GM13977 (cell line): ENCODE measurements around the gene MN1.

Experiments
- DNase-seq: peaks from one replicate; pipeline ENCODE4 v3.0.0; 2012; ENCODE audit warnings: low spot score
- in situ Hi-C: fragments of 300-500 bp; cut with MboI; formaldehyde crosslinking; loops from one replicate; pipeline ENCODE4 v1.12.0; 2022; ENCODE audit warnings: low sequenced_read_pairs, low pct_unique_long_range_greater_than_20kb, mixed read lengths, inconsistent platforms; ENCODE audit not compliant: unreplicated experiment
- TF ChIP-seq, protein P1 (sequence below): IDR thresholded peaks from 2 replicates; pipeline ENCODE4 v1.5.1; 2012; ENCODE audit warnings: mild to moderate bottlenecking, control low read depth; ENCODE audit not compliant: insufficient read depth; ENCODE audit errors: extremely low read depth, missing control alignments

The MN1 gene

DNA sequence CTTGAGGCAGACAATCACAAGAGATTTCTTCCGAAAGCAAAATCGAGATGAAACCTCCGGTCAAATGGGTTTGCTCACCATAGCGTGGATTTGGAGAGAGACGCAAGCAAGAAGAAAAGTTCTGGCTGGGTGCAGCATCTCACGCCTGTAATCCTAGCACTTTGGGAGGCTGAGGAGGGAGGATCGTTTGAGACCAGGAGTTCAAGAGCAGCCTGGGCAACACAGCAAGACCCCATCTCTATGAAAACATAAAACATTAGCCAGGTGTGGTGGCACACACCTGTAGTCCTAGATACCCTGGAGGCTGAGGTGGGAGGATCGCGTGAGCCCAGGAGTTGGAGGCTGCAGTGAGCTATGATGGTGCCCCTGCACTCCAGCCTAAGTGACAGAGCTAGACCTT, 24.4 kb downstream of the MN1 start:
- in situ Hi-C loops: no loop called here
- TF ChIP-seq, protein P1, sequence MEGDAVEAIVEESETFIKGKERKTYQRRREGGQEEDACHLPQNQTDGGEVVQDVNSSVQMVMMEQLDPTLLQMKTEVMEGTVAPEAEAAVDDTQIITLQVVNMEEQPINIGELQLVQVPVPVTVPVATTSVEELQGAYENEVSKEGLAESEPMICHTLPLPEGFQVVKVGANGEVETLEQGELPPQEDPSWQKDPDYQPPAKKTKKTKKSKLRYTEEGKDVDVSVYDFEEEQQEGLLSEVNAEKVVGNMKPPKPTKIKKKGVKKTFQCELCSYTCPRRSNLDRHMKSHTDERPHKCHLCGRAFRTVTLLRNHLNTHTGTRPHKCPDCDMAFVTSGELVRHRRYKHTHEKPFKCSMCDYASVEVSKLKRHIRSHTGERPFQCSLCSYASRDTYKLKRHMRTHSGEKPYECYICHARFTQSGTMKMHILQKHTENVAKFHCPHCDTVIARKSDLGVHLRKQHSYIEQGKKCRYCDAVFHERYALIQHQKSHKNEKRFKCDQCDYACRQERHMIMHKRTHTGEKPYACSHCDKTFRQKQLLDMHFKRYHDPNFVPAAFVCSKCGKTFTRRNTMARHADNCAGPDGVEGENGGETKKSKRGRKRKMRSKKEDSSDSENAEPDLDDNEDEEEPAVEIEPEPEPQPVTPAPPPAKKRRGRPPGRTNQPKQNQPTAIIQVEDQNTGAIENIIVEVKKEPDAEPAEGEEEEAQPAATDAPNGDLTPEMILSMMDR: no peak
- no peak for DNase-seq

DNA sequence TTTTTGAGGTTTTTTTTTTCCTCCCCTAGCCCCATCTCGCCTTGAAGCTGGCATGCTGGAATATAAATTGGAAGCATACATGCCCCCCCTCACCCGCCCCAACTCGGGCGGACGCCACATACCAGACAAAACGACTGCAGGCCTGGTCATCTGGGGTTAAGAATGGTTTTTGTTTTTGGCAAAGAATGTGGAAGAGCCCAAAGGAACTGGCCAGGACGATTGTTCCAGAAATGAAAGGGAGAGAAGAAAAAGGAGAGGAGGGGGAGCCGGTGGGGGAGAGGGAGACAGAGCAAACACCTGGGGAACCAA, 25.0 kb downstream of the MN1 start:
- TF ChIP-seq, protein P1: no peak
- in situ Hi-C loops: no loop called here
- no peak for DNase-seq

DNA sequence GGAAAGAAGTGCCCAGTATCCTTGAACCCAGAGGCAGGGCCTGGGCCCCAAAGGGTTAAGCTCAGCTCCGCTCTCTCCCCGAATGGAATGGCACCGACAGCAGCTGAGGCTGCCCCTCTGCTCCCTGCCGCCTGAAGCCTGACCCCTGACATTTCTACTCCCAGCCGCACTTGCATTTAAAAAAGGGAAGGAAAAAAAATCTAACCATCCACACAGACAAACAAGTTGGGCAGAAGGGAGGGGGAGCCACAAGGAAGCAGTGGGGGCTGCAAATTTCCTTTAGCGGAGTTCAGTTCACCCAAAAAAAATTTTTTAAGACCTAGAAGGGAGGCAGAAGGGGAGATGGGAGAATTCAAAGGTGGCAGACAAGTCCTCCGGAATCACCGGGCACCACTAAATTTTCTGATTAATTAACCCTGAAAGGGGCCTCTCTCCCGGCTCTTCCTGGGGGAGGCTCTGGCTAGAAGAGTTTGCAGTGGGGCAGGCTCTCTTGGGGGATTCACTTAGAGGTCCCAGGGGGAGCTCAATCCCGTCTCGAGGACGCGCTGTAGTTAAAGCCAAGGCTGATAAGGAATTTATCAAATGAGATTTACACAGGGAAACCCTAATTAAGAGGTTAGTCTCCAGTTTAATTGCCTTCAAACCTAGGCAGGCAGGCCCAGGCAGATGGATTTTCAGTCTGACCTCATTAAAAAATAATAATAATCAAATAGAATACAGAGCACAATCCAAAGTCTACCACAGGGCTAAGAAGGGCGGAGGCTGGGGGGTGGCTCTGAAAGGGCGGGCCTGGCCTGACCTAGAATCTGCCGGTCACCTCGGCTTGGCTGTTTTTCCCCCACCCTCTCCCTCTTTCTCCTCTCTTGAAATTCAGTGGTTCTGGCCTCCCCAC, 25.6 kb downstream of the MN1 start:
- TF ChIP-seq, protein P1: no peak
- in situ Hi-C loops: no loop called here
- DNase-seq: no peak

DNA sequence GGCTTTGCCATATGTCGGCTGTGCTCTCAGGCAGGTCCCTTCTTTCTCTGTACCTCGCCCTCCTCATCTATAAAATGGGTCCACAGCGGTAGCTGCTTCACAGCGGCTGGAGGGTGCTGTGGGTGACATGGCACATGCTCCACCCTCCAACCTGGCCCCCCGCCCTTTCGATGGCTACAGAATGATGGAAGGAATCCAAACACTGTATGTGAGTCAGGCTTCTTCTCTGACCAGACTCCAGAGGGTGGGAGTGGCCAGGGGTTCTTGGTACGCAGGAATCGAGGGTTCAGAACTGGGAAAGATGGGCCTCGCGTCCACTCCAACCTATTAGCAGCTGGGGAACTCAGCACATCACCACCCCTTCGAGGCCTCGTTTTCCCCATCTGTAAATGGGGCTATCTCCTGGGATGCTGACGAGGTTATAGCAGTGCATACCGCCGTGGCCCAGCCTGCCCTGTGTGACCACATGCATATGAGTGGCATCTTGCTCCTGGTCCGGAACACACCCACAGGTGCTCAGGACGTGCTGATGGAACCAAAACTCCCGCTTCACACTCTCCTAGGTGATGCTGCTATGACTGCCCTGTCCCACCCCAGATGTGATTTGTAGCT, 26.4 kb downstream of the MN1 start:
- in situ Hi-C loops: no loop called here
- TF ChIP-seq, protein P1: no peak

DNA sequence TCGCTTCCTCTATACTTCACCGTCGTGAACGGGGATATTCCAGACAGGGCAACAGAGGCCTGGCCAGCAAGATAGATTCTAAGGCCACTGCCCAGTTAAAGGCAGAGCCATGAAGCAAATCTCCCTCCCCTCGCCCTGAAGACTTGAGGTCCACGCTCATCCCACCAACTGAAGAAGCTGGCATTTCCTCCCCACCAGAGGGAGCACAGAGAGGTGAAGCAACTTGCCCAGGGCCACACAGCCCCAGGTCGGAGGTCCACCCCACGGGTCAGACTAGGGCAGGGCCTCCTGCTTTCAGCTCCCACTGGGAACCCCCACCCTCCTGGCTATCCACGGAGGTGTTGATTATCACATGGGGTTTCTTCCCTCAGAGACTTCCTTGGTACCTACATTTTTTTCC, 27.4 kb downstream of the MN1 start:
- no peak for DNase-seq
- TF ChIP-seq, protein P1: no peak
- in situ Hi-C loops: no loop called here

More for the DNA sequence above, 26.4 kb downstream of the MN1 start:
- DNase-seq: no peak

DNA sequence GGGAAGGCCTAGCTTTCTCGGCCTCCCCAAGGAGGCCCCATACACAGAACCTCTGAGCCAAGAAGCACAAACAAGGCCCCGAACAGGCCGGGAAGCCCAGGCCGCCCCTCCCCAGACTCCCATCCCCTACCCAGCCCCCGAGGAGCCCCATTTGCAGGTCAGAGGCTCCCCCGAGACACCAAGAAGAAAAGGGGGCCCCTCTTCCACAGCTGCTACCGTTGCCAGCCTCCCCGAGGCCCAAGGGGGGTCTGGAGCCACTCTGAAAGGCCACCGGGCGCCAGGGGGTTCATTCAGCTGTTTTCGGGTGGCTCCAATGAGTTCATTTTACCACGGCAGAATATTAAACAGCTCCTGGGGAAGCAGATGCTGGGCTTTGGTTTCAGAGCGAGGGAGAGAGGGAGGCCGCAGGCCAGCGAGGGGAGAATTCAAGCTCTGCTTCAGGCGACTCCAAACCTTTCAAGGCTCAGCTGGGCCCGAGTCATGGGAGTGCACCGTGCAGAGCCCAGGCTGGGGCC, 28.5 kb downstream of the MN1 start:
- no peak for DNase-seq
- in situ Hi-C loops: no loop called here
- TF ChIP-seq, protein P1: no peak
